Mucosa of descending colon (tissue), 3 donors: Measurements from ENCODE around the gene FGD4. TPM values are rescaled to one million over a fixed set of nuclear protein-coding genes. Genes with fewer than 3 reads are reported as not detected.

Experiments used
- ATAC-seq: fragments of 200-7000 bp; cut with Tn5 transposase; one replicate; pipeline ENCODE4 v1.9.1; 2020; ENCODE audit warnings: mild to moderate bottlenecking, moderate library complexity
- DNase-seq, 3 donors: peaks; one replicate each; pipeline ENCODE4 v3.0.0-alpha.2; 2020
- H3K36me3 ChIP-seq: fragments of 200-600 bp; one replicate; pipeline ENCODE4 v1.8.0; 2021; ENCODE audit warnings: low read depth, mild to moderate bottlenecking
- H3K4me1 ChIP-seq: fragments of 200-600 bp; one replicate; pipeline ENCODE4 v1.8.0; 2021; ENCODE audit warnings: low read depth, mild to moderate bottlenecking
- H3K4me3 ChIP-seq: fragments of 200-600 bp; one replicate; pipeline ENCODE4 v1.8.0; 2021; ENCODE audit warnings: mild to moderate bottlenecking
- H3K9me3 ChIP-seq: fragments of 200-600 bp; one replicate; pipeline ENCODE4 v1.8.0; 2021; ENCODE audit warnings: mild to moderate bottlenecking
- CTCF ChIP-seq: fragments of 200-600 bp; IDR thresholded peaks from one replicate; pipeline ENCODE4 v1.8.0; 2022; ENCODE audit warnings: antibody characterized with exemption, mild to moderate bottlenecking
- intact Hi-C, 2 donors: fragments of 100-400 bp; cut with DNase I in 1 of 2; cut with micrococcal nuclease in 1 of 2; formaldehyde crosslinking; loops; one replicate each; pipeline versions ENCODE4 v1.11.0 to v1.11.1; 2022; cut with DNase I, micrococcal nuclease
- total RNA-seq, 3 donors: library from RNA; stranded (reverse); fragmentation: NEBNext Ultra II Directional in 2 of 3; extraction: Animal tissue kit (Norgen Biotek cat#: 25700) in 2 of 3; gene quantifications; one replicate each; pipeline versions ENCODE4 v1.2.1 to v1.2.4, GENCODE V29; 2021 to 2023
- donor health status: DM: no; HTN: no; CAD: no; lungs with moderate emphysema.
- donor health status: DM: no; HTN: no; CAD: no.
- donor health status: DM: no; HTN: yes; CAD: no.

FGD4 gene
- total RNA-seq, 3 donors from 2014 or later, result 31.5 to 66.7 (median 51.7) TPM

GRCh38 chr12:32659908-32660440 is 260.6 kb downstream of the FGD4 start:
- Histone ChIP-seq H3K4me1 (peaks cover 7% of the 10 kb centered on the region), H3K9me3 (no peaks in the 10 kb centered on the region), H3K4me3 (no peak overlapping the region), H3K36me3 (no peaks in the 10 kb centered on the region)
- no peak for TF ChIP-seq CTCF
- DNase-seq (peak in 1 of 3 donors; percentile 26), ATAC-seq (peak; percentile 41)
- intact Hi-C loops, result loop anchor here in 1 of 2 donors (10.0 kb wide), 1 partner anchor 295 kb away; no protein-coding TSS in a partner anchor

- no peak for DNase-seq
- TF ChIP-seq CTCF, result no peak
- H3K9me3 ChIP-seq, result no peaks in the 10 kb centered on the region
- ATAC-seq, result no peak
- H3K4me1 ChIP-seq, result peaks cover 7% of the 10 kb centered on the region
- no peak overlapping the region for H3K4me3 ChIP-seq
- intact Hi-C loops, result no loop called here
- no peaks in the 10 kb centered on the region for H3K36me3 ChIP-seq
These were observed 262.3 kb downstream of the FGD4 start for GRCh38 chr12:32661706-32662105.

GRCh38 chr12:32662665-32663064 is 263.3 kb downstream of the FGD4 start:
- ATAC-seq (no peak), DNase-seq (no peak)
- intact Hi-C loops, result no loop called here
- no peaks in the 10 kb centered on the region for H3K36me3 ChIP-seq
- no peaks in the 10 kb centered on the region for H3K9me3 ChIP-seq
- H3K4me3 ChIP-seq, result no peak overlapping the region
- TF ChIP-seq CTCF, result no peak
- H3K4me1 ChIP-seq, result peaks cover 7% of the 10 kb centered on the region

GRCh38 chr12:32666018-32666417 is 266.7 kb downstream of the FGD4 start:
- H3K4me3 ChIP-seq, result no peak overlapping the region
- ATAC-seq, result no peak
- H3K9me3 ChIP-seq, result peaks cover 8% of the 10 kb centered on the region
- no peak for DNase-seq
- no peak for TF ChIP-seq CTCF
- intact Hi-C loops, result no loop called here
- H3K4me1 ChIP-seq, result no peaks in the 10 kb centered on the region
- no peaks in the 10 kb centered on the region for H3K36me3 ChIP-seq

GRCh38 chr12:32669584-32669983 is 270.2 kb downstream of the FGD4 start:
- Histone ChIP-seq H3K36me3 (no peaks in the 10 kb centered on the region), H3K4me3 (no peak overlapping the region), H3K4me1 (no peaks in the 10 kb centered on the region), H3K9me3 (peaks cover 8% of the 10 kb centered on the region)
- no peak for TF ChIP-seq CTCF
- intact Hi-C loops, result no loop called here
- ATAC-seq, result no peak
- DNase-seq, result no peak
